Measurements from ENCODE around the gene SON.

- TF ChIP-seq CTCF (IDR thresholded peaks at IDR 0.05; ENCODE audit: insufficient read depth, low read length, poor library complexity, severe bottlenecking) (no peak), EZH2phosphoT487 (conservative IDR thresholded peaks at IDR 0.05; ENCODE audit: low read length) (no peak)
Measured at GRCh38 chr21:33552093-33552998, 9.5 kb downstream of the SON start.
